Measurements from ENCODE around the gene ZNF407.

The ZNF407 gene

DNA sequence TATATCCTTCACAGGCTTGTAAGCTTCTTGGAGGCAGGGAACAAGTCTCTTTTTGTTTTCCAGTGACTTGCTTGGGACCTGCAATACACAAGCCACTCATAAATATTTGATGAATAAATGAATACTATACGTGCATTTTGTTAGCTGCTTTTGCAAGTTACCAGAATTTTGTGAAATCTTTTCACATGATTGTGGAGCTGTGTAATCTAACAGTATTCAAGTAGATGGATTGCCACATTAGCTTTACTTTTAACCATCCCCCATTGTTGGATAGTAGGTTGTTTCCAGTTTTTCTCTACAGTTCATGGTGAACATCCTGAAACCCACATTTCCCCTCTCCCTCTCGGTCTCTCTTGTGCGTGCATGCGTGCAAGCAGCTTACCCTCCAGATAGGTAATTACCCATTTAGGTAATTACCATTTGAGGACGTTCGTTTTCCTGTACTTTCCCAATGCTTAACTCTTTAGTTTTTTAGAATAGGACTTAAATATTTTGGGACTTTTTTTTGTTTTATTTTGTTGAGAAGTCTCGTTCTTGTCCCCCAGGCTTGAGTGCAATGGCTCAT, 12.5 kb downstream of the ZNF407 start:
- Histone ChIP-seq H3K36me3 (ENCODE audit: control insufficient read depth, insufficient read depth, low read length) (no peaks in the 10 kb centered on the region), H3K4me3 (ENCODE audit: low read length) (no peak overlapping the region), H3K27me3 (ENCODE audit: control insufficient read depth, insufficient read depth, low read length) (no peaks in the 10 kb centered on the region), H3K27ac (ENCODE audit: low read length) (no peak overlapping the region), H3K9me3 (ENCODE audit: control insufficient read depth, insufficient read depth, low read length) (no peaks in the 10 kb centered on the region; the same call in 1 of the 2 replicates), H3K4me1 (ENCODE audit: control insufficient read depth, insufficient read depth, low read length) (no peaks in the 10 kb centered on the region)
- DNase-seq (ENCODE audit: low read depth, low spot score): no peak
- WGBS (ENCODE audit: insufficient coverage, insufficient read length): no CpG with 5 or more reads among the region's 7 CpGs

DNA sequence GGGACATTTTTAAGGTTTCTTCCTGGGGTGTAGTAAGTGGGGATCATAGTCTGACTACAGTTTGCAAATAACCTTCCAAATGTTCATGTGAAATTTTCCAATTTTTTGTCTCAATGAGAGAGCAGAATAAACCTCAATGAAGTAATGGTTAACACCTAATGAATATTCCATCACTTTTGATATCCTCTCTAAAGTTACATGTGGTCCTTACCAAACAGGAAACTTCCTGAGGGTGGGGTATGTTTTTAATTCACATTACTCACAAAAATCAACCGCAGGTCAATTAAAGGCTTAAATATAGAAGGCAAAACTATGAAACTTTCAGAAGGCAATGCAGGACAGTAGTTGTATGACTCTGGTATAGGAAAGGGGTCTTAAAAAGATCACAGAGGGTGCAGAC, 13.2 kb downstream of the ZNF407 start:
- Histone ChIP-seq H3K9me3 (ENCODE audit: control insufficient read depth, insufficient read depth, low read length) (no peaks in the 10 kb centered on the region; the same call in 1 of the 2 replicates), H3K27me3 (ENCODE audit: control insufficient read depth, insufficient read depth, low read length) (no peaks in the 10 kb centered on the region), H3K4me1 (ENCODE audit: control insufficient read depth, insufficient read depth, low read length) (no peaks in the 10 kb centered on the region), H3K4me3 (ENCODE audit: low read length) (no peak overlapping the region), H3K27ac (ENCODE audit: low read length) (no peak overlapping the region), H3K36me3 (ENCODE audit: control insufficient read depth, insufficient read depth, low read length) (no peaks in the 10 kb centered on the region)
- no peak for DNase-seq (ENCODE audit: low read depth, low spot score)
- WGBS (ENCODE audit: insufficient coverage, insufficient read length): no CpG with 5 or more reads among the region's 1 CpG

DNA sequence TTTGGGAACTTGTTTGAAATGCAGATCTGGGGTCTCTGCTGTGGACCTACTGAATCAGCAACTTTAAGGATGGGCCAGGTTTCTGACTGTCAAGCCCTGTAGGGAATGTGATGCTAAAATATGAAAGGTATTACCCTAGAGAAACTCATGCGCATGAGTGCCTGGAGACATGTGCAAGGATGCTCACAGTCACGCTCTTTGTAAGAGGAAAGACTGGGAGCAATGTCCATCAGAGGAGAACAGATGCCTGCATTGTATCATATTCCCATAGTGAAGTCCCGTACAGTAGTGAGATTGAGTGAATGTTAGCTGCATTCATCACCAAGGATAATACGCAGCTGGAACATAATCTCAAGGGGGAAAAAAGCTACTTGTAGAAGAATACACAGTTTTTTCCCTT, 14.1 kb downstream of the ZNF407 start:
- Histone ChIP-seq H3K9me3 (ENCODE audit: control insufficient read depth, insufficient read depth, low read length) (no peaks in the 10 kb centered on the region; the same call in 1 of the 2 replicates), H3K27ac (ENCODE audit: low read length) (no peak overlapping the region), H3K4me3 (ENCODE audit: low read length) (no peak overlapping the region), H3K27me3 (ENCODE audit: control insufficient read depth, insufficient read depth, low read length) (no peaks in the 10 kb centered on the region), H3K4me1 (ENCODE audit: control insufficient read depth, insufficient read depth, low read length) (no peaks in the 10 kb centered on the region), H3K36me3 (ENCODE audit: control insufficient read depth, insufficient read depth, low read length) (no peaks in the 10 kb centered on the region)
- no CpG with 5 or more reads among the region's 4 CpGs for WGBS (ENCODE audit: insufficient coverage, insufficient read length)
- DNase-seq (ENCODE audit: low read depth, low spot score): no peak

DNA sequence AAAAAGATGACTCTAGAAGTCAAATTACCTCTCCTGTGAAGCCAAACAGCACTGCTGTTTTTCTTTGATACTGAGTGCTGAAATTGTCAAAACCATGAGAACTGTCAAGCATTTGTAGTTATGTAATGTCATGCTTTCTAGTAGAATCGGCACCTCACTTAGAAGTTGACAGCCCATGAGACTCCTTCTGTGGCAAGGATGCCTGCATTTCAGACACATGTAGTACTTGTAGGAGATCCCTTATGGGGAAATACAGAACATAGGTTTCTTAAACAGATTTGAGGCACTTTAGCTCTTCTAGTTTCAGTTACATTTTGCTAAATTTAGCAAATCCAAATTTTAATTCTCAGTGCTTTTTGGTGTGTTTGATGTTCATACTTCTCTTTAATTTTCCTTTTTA, 15.7 kb downstream of the ZNF407 start:
- Histone ChIP-seq H3K4me3 (ENCODE audit: low read length) (no peak overlapping the region), H3K27ac (ENCODE audit: low read length) (no peak overlapping the region), H3K4me1 (ENCODE audit: control insufficient read depth, insufficient read depth, low read length) (no peaks in the 10 kb centered on the region), H3K36me3 (ENCODE audit: control insufficient read depth, insufficient read depth, low read length) (no peaks in the 10 kb centered on the region), H3K27me3 (ENCODE audit: control insufficient read depth, insufficient read depth, low read length) (no peaks in the 10 kb centered on the region), H3K9me3 (ENCODE audit: control insufficient read depth, insufficient read depth, low read length) (no peaks in the 10 kb centered on the region; the same call in 1 of the 2 replicates)
- DNase-seq (ENCODE audit: low read depth, low spot score): no peak
- no CpG with 5 or more reads among the region's 1 CpG for WGBS (ENCODE audit: insufficient coverage, insufficient read length)

DNA sequence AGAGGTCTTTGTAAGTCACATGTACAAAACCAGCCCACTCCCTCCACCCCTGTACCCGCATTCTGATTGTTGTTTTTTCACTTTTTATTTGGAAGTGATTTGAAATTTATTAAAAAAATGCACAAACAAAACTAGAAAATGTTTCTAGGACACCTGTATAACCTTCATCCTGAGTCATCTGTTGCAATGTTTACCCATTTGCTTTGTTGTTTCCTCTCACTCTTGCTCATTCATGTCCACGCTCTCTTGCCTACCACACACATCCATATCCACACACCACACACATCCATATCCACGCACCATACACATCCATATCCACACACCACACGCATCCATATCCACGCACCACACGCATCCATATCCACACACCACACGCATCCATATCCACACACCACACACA, 18.8 kb downstream of the ZNF407 start:
- H3K4me1 ChIP-seq (ENCODE audit: control insufficient read depth, insufficient read depth, low read length): peaks cover 3% of the 10 kb centered on the region; the same call in 1 of the 2 replicates
- H3K27ac ChIP-seq (ENCODE audit: low read length): no peak overlapping the region
- no peak for DNase-seq (ENCODE audit: low read depth, low spot score)
- WGBS (ENCODE audit: insufficient coverage, insufficient read length): 100% methylated on average over 5 of the region's 7 CpGs
- H3K9me3 ChIP-seq (ENCODE audit: control insufficient read depth, insufficient read depth, low read length): no peaks in the 10 kb centered on the region
- H3K27me3 ChIP-seq (ENCODE audit: control insufficient read depth, insufficient read depth, low read length): no peaks in the 10 kb centered on the region
- H3K36me3 ChIP-seq (ENCODE audit: control insufficient read depth, insufficient read depth, low read length): no peaks in the 10 kb centered on the region
- no peak overlapping the region for H3K4me3 ChIP-seq (ENCODE audit: low read length)

DNA sequence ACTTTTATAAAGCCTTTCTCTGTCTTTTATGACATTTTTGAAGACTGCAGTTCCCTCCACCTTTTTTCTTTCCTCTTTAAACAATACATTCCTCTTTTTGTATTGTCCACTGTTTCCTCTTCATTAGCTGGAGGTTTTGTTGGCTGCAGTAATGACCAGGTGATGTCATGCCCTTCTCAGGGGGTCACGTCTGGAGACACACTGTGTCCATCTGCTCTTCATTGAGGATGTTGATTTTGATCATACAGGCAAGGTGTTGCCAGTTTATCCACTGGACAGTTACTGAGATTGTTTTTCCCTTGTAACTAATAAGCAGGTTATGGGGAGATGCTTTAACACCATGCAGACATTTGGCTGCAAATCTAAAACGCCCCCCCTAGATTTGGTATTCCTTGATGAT, 19.8 kb downstream of the ZNF407 start:
- Histone ChIP-seq H3K4me3 (ENCODE audit: low read length) (no peak overlapping the region), H3K9me3 (ENCODE audit: control insufficient read depth, insufficient read depth, low read length) (no peaks in the 10 kb centered on the region), H3K4me1 (ENCODE audit: control insufficient read depth, insufficient read depth, low read length) (peaks cover 3% of the 10 kb centered on the region; the same call in 1 of the 2 replicates), H3K27ac (ENCODE audit: low read length) (no peak overlapping the region), H3K27me3 (ENCODE audit: control insufficient read depth, insufficient read depth, low read length) (no peaks in the 10 kb centered on the region), H3K36me3 (ENCODE audit: control insufficient read depth, insufficient read depth, low read length) (no peaks in the 10 kb centered on the region)
- DNase-seq (ENCODE audit: low read depth, low spot score): no peak
- WGBS (ENCODE audit: insufficient coverage, insufficient read length): no CpG with 5 or more reads among the region's 2 CpGs

DNA sequence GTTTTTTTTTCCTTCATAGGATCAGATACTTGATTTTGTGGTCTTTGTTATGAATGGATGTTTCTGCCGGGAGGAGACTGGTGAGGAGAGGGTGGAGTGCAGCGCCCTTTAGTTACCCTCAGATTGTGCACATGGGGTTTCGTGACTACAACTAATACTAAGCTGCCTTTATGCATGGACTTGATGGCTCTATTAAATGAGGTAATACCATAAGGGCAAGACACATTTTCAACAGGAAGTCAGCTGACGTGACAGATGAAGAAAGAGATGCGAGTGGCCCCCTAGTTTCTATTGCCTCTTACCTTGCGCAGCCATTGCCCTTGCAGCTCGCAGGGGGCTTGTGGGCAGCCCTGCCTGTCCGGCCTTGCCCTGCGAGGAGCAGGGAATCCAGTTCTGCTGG, 24.4 kb downstream of the ZNF407 start:
- Histone ChIP-seq H3K27me3 (ENCODE audit: control insufficient read depth, insufficient read depth, low read length) (no peaks in the 10 kb centered on the region), H3K27ac (ENCODE audit: low read length) (no peak overlapping the region), H3K36me3 (ENCODE audit: control insufficient read depth, insufficient read depth, low read length) (no peaks in the 10 kb centered on the region), H3K4me3 (ENCODE audit: low read length) (no peak overlapping the region), H3K9me3 (ENCODE audit: control insufficient read depth, insufficient read depth, low read length) (no peaks in the 10 kb centered on the region), H3K4me1 (ENCODE audit: control insufficient read depth, insufficient read depth, low read length) (peaks cover 9% of the 10 kb centered on the region)
- WGBS (ENCODE audit: insufficient coverage, insufficient read length): no CpG with 5 or more reads among the region's 9 CpGs
- no peak for DNase-seq (ENCODE audit: low read depth, low spot score)

DNA sequence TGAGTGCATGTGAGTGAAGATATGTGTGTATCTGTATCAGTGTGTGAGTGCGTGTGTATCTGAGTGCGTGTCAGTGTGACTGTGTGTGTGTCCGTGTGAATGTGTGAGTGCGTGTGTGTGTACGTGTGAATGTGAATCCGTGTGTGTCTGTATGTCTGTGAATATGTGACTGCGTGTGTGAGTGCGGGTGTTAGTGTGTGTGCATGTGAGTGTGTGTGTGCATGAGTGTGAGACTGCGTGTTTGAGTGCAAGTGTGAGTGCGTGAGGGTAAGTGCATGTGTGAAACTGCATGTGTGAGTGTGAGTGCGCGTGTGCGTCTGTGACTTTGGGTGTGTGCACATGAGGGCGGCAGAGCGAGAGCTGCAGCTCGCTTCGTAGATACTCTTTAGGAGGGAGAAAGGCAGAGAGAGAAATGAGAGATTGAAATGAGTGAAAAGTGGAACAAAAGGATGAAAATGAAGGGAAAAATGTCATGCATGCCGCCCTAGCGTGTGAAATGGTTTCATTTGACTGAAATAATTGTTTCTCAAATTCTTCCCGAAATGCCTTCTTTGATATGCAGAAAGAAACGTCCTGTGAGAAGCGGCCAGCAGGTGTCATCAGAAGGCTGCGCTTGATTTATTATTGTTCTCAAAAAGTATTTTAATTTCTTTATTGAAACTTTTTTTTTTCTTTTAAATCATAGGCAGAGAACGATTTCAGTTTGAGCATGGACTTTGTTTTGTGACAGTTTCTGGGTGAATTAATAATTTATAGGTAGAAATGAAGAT, 25.6 kb downstream of the ZNF407 start:
- Histone ChIP-seq H3K27me3 (ENCODE audit: control insufficient read depth, insufficient read depth, low read length) (no peaks in the 10 kb centered on the region), H3K27ac (ENCODE audit: low read length) (no peak overlapping the region), H3K9me3 (ENCODE audit: control insufficient read depth, insufficient read depth, low read length) (no peaks in the 10 kb centered on the region), H3K36me3 (ENCODE audit: control insufficient read depth, insufficient read depth, low read length) (no peaks in the 10 kb centered on the region), H3K4me3 (ENCODE audit: low read length) (no peak overlapping the region), H3K4me1 (ENCODE audit: control insufficient read depth, insufficient read depth, low read length) (peaks cover 9% of the 10 kb centered on the region)
- DNase-seq (ENCODE audit: low read depth, low spot score): no peak
- 100% methylated on average over 7 of the region's 24 CpGs for WGBS (ENCODE audit: insufficient coverage, insufficient read length)

DNA sequence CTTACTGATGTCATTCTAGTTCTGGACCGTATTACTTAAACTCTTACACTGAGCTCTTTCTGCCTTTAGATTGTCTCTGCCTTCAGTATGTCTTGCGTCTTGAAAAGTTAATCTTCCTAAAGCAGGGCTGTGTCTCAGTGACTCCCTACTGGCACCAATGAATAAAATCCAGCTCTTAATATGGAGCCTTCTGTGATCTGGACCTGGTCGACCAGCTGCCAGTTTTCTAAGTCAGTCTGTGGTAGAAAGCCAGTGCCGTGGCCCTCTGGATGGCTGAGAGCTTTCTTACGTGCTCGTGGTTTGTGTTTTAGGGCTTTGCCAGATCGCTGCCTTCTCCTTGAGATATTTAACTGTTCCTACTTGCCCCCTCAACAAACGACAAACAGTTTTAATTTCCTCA, 26.8 kb downstream of the ZNF407 start:
- no peak for DNase-seq (ENCODE audit: low read depth, low spot score)
- Histone ChIP-seq H3K4me3 (ENCODE audit: low read length) (no peak overlapping the region), H3K4me1 (ENCODE audit: control insufficient read depth, insufficient read depth, low read length) (peaks cover 9% of the 10 kb centered on the region), H3K9me3 (ENCODE audit: control insufficient read depth, insufficient read depth, low read length) (no peaks in the 10 kb centered on the region), H3K27me3 (ENCODE audit: control insufficient read depth, insufficient read depth, low read length) (no peaks in the 10 kb centered on the region), H3K36me3 (ENCODE audit: control insufficient read depth, insufficient read depth, low read length) (no peaks in the 10 kb centered on the region), H3K27ac (ENCODE audit: low read length) (no peak overlapping the region)
- no CpG with 5 or more reads among the region's 8 CpGs for WGBS (ENCODE audit: insufficient coverage, insufficient read length)

DNA sequence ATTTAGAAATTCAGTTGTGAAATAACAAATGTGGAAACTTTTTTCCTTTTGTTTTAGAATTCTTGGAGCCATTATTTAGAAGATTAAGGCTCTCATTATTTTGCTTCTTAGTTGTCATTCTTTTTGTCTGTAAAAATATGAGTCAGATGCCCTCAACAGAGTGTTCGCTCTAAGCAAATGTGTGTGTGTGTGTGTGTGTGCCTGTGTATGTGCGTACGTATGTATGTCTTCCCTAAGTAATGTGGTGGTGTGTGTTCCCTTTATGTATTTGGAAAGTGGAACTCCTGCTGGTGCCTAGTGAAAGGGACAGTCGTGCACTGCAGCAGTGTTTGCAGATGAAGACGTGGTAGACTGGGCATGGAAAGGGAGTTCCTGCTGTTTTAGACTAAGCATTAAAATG, 27.5 kb downstream of the ZNF407 start:
- no peaks in the 10 kb centered on the region for H3K9me3 ChIP-seq (ENCODE audit: control insufficient read depth, insufficient read depth, low read length)
- no peak overlapping the region for H3K4me3 ChIP-seq (ENCODE audit: low read length)
- H3K36me3 ChIP-seq (ENCODE audit: control insufficient read depth, insufficient read depth, low read length): no peaks in the 10 kb centered on the region
- no CpG with 5 or more reads among the region's 5 CpGs for WGBS (ENCODE audit: insufficient coverage, insufficient read length)
- peaks cover 9% of the 10 kb centered on the region for H3K4me1 ChIP-seq (ENCODE audit: control insufficient read depth, insufficient read depth, low read length)
- H3K27ac ChIP-seq (ENCODE audit: low read length): no peak overlapping the region
- no peaks in the 10 kb centered on the region for H3K27me3 ChIP-seq (ENCODE audit: control insufficient read depth, insufficient read depth, low read length)
- DNase-seq (ENCODE audit: low read depth, low spot score): no peak

All from iPS DF 6.9 (cell line).